ENCODE results near the gene GALNS.

The GALNS gene

GRCh38 chr16:88847654-88848053 is 9.1 kb downstream of the GALNS start:
- no peaks in the 10 kb centered on the region for H3K9me3 ChIP-seq (ENCODE audit: insufficient read depth, low read length, severe bottlenecking)
- H3K4me1 ChIP-seq (ENCODE audit: insufficient read depth, low read length), result no peaks in the 10 kb centered on the region
- H3K36me3 ChIP-seq (ENCODE audit: insufficient read depth, low read length), result 0 out of 2 replicates have a peak, but pooled peaks cover 5% of the 10 kb centered on the region
- H3K79me2 ChIP-seq (ENCODE audit: insufficient read depth, low read length), result no peaks in the 10 kb centered on the region
- H3K27ac ChIP-seq (ENCODE audit: low read length), result no peak overlapping the region
- ATAC-seq (ENCODE audit: insufficient read depth, low read depth), result no peak
- TF ChIP-seq CTCF (IDR thresholded peaks at IDR 0.05; ENCODE audit: borderline replicate concordance, extremely low read depth, low read length, poor library complexity, severe bottlenecking), result no peak
- no peak for TF ChIP-seq EZH2 (IDR thresholded peaks at IDR 0.05; ENCODE audit: borderline replicate concordance, low read depth, low read length, severe bottlenecking)
- H3K4me2 ChIP-seq (ENCODE audit: insufficient read depth, low read length), result no peak overlapping the region
- no peak overlapping the region for H3K4me3 ChIP-seq (ENCODE audit: low read depth in 1 of 2, low read length in 2 of 2)
- DNase-seq, result no peak
- H3K9ac ChIP-seq (ENCODE audit: low read depth, low read length), result no peak overlapping the region
- H3K27me3 ChIP-seq (ENCODE audit: insufficient read depth, low read length, poor library complexity), result no peaks in the 10 kb centered on the region
- H2AFZ ChIP-seq (ENCODE audit: low read depth, low read length), result no peak overlapping the region
- H4K20me1 ChIP-seq (ENCODE audit: insufficient read depth, low read length), result 0 out of 2 replicates have a peak, but pooled peaks cover 3% of the 10 kb centered on the region

DNA sequence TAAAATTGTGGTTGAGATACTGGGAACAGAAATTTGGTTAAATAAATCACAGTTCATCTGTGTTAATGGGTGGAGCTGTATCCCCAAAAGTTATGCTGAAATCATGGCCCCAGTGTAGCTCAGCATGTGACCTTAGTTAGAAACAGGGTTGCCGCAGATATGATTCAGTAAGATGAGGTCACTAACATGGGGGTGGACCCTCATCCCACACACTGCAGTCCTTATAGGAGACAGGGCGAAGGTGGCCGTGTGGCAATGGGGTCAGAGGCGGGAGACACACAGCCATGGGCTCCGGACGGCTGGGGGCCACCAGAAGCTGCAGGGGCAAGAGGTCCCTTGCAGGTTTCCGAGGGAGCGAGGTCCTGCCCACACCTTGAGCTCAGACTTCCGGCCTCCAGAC is 10.7 kb downstream of the GALNS start:
- H3K36me3 ChIP-seq (ENCODE audit: insufficient read depth, low read length), result 0 out of 2 replicates have a peak, but pooled peaks cover 5% of the 10 kb centered on the region
- H3K9me3 ChIP-seq (ENCODE audit: insufficient read depth, low read length, severe bottlenecking), result no peaks in the 10 kb centered on the region
- H3K27ac ChIP-seq (ENCODE audit: low read length), result no peak overlapping the region
- H3K9ac ChIP-seq (ENCODE audit: low read depth, low read length), result no peak overlapping the region
- ATAC-seq (ENCODE audit: insufficient read depth, low read depth) (no peak), DNase-seq (no peak)
- H4K20me1 ChIP-seq (ENCODE audit: insufficient read depth, low read length), result peaks cover 11% of the 10 kb centered on the region; the same call in 1 of the 2 replicates
- H3K4me3 ChIP-seq (ENCODE audit: low read depth in 1 of 2, low read length in 2 of 2), result no peak overlapping the region
- H2AFZ ChIP-seq (ENCODE audit: low read depth, low read length), result no peak overlapping the region
- H3K79me2 ChIP-seq (ENCODE audit: insufficient read depth, low read length), result no peaks in the 10 kb centered on the region
- H3K27me3 ChIP-seq (ENCODE audit: insufficient read depth, low read length, poor library complexity), result no peaks in the 10 kb centered on the region
- TF ChIP-seq EZH2 (IDR thresholded peaks at IDR 0.05; ENCODE audit: borderline replicate concordance, low read depth, low read length, severe bottlenecking) (no peak), CTCF (IDR thresholded peaks at IDR 0.05; ENCODE audit: borderline replicate concordance, extremely low read depth, low read length, poor library complexity, severe bottlenecking) (no peak)
- H3K4me1 ChIP-seq (ENCODE audit: insufficient read depth, low read length), result no peaks in the 10 kb centered on the region
- no peak overlapping the region for H3K4me2 ChIP-seq (ENCODE audit: insufficient read depth, low read length)

DNA sequence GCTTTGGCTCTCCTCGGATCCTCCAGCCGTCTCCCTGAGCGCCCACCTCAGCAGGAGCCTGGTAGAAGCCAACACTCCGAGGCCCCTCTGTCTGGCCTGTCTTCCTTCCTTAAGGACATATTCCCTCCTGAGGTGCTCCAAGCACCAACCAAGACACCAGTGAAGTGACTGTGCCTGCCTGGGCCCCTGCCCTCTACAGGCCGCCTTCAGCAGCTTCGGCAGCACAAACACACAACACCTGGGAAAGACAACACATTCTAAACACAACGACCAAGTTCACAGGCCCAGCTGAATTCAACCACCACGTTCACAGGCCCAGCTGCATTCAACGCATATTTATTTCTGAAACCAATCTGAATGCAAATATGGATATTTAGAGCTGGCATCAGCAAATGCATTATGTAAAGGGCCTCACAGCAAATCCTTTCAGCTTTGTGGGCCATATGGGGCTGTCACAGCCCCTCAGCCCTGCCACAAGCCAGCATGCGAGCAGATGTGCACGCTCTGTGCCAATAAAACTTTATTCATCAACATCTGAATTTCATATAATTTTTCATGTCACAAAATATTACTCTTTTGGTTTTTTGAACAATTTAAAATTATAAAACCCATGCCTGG is 12.2 kb downstream of the GALNS start:
- no peaks in the 10 kb centered on the region for H3K9me3 ChIP-seq (ENCODE audit: insufficient read depth, low read length, severe bottlenecking)
- DNase-seq, result no peak
- TF ChIP-seq EZH2 (IDR thresholded peaks at IDR 0.05; ENCODE audit: borderline replicate concordance, low read depth, low read length, severe bottlenecking), result no peak
- peak; percentile 27 for TF ChIP-seq CTCF (IDR thresholded peaks at IDR 0.05; ENCODE audit: borderline replicate concordance, extremely low read depth, low read length, poor library complexity, severe bottlenecking)
- no peak overlapping the region for H3K9ac ChIP-seq (ENCODE audit: low read depth, low read length)
- no peak overlapping the region for H3K4me3 ChIP-seq (ENCODE audit: low read depth in 1 of 2, low read length in 2 of 2)
- no peaks in the 10 kb centered on the region for H3K4me1 ChIP-seq (ENCODE audit: insufficient read depth, low read length)
- no peak overlapping the region for H3K27ac ChIP-seq (ENCODE audit: low read length)
- peaks cover 13% of the 10 kb centered on the region for H3K36me3 ChIP-seq (ENCODE audit: insufficient read depth, low read length)
- ATAC-seq (ENCODE audit: insufficient read depth, low read depth), result no peak
- H4K20me1 ChIP-seq (ENCODE audit: insufficient read depth, low read length), result peaks cover 11% of the 10 kb centered on the region; the same call in 1 of the 2 replicates
- H3K4me2 ChIP-seq (ENCODE audit: insufficient read depth, low read length), result no peak overlapping the region
- no peak overlapping the region for H2AFZ ChIP-seq (ENCODE audit: low read depth, low read length)
- no peaks in the 10 kb centered on the region for H3K27me3 ChIP-seq (ENCODE audit: insufficient read depth, low read length, poor library complexity)
- no peaks in the 10 kb centered on the region for H3K79me2 ChIP-seq (ENCODE audit: insufficient read depth, low read length)

Data from DND-41 (cell line).